IPS DF 6.9 (cell line): ENCODE data around the gene BDNF.

Source experiments
- DNase-seq: peaks from one replicate; pipeline ENCODE4 v3.0.0-alpha.2; 2013; ENCODE audit warnings: low read depth, low spot score
- H3K27ac ChIP-seq: one replicate; pipeline ENCODE4 v1.5.1; 2013; ENCODE audit warnings: low read length, control low read depth
- H3K27me3 ChIP-seq: 2 replicates; pipeline ENCODE4 v1.6.1; 2013; ENCODE audit warnings: mild to moderate bottlenecking, low read length; ENCODE audit not compliant: control insufficient read depth, insufficient read depth
- H3K36me3 ChIP-seq: 2 replicates; pipeline ENCODE4 v1.6.1; 2013; ENCODE audit warnings: low read length; ENCODE audit not compliant: control insufficient read depth, insufficient read depth
- H3K4me1 ChIP-seq: 2 replicates; pipeline ENCODE4 v1.6.1; 2013; ENCODE audit warnings: low read length; ENCODE audit not compliant: control insufficient read depth, insufficient read depth
- H3K4me3 ChIP-seq: 2 replicates; pipeline ENCODE4 v1.5.1; 2013; ENCODE audit warnings: mild to moderate bottlenecking, low read length
- H3K9me3 ChIP-seq: 2 replicates; pipeline ENCODE4 v1.6.1; 2013; ENCODE audit warnings: low read length, inconsistent platforms; ENCODE audit not compliant: control insufficient read depth, insufficient read depth
- WGBS: extraction: QIAGEN DNeasy Blood & Tissue Kit; methylation state at CpG from one replicate; pipeline ENCODE4 v1.1.7; 2013; ENCODE audit warnings: mixed read lengths, missing lambda C conversion rate; ENCODE audit not compliant: insufficient read length, insufficient coverage; 5-methylcytosine and 5-hydroxymethylcytosine counted together

The BDNF gene

DNA sequence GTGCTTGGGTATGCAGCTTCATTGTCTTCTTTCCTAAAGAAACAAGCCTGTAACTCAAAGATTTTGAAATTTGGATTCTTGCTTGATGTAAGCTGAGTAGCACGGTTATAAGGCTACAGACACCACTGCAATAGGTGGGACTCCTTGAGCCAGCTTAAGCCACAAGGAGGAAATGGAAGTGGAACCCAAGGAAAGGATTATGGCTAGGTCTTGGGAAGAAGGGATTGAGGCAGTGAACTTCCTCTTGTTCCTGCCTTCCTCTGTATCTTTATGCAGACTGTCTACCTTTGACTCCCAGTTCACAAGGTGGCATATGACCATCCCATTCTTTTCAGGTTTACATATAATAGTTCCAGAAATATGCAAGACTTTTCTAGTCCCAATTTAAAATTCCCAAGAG, 72.3 kb downstream of the BDNF start:
- no CpG with 5 or more reads among the region's 1 CpG for WGBS
- Histone ChIP-seq H3K4me3 (no peak overlapping the region), H3K9me3 (no peaks in the 10 kb centered on the region), H3K27me3 (no peaks in the 10 kb centered on the region), H3K36me3 (peaks cover 11% of the 10 kb centered on the region; the same call in 1 of the 2 replicates), H3K27ac (no peak overlapping the region), H3K4me1 (no peaks in the 10 kb centered on the region)
- no peak for DNase-seq

DNA sequence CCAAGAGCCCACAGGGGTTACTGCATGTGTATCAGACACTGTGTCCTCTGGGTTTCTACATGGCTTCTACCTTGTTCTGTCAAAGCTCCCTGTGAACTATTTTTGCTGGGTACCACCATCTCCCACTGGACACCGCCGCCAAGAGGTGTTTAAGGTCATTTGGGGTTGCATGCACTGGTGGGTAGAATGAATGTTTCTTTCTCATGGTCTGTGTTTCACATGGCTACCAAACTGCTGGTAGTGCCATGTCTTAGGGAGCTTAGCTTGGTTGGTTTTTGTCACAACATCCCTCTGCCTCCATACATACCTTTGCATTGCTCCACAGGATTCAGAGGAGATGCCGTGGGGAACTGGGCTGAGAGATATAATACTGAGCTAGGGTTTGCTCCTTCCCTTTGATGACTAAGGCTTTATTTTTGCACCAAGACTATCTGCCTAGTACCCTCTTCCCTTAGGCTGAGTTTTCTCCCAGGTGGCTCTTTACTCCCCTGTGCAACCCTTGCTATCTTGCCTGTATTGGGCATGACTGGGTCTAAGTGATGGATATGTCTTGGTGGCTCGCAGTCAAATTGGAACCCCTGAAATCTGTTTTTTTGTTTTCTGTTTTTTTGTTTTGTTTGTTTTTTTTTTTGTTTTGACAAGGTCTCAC, 73.2 kb downstream of the BDNF start:
- Histone ChIP-seq H3K4me3 (no peak overlapping the region), H3K36me3 (peaks cover 13% of the 10 kb centered on the region; the same call in 1 of the 2 replicates)
- DNase-seq: no peak

DNA sequence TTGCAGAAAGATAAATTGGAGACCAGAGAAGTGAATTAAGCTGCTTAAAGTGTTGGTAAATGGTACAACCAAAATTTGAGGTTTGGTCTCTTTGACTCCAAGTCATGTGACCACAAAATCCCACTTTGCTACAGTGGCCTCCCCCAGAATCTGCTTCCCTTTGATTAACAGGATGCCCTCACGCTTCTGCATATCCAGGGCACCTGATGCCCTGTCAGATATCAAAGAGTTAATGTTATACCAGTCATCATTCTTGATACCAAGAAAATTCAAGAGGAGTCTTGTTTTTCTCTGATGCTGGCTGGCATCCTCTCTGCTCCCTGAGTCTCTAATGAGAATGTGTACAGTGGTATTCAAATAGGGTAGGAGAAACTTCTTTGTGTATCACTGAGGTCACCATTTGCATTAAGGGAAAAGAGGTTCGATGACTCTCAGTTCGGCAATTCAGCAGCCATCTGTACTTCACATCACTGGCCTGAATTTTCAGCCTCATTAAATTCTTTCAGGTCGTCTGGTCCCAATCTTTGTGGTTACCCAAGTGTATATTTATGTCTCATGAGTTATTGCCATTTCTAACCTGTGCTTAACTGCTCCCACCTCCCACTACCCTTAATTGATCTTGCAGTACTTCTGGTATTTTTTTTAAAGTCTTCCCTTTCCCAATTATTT, 73.9 kb downstream of the BDNF start:
- no peaks in the 10 kb centered on the region for H3K4me1 ChIP-seq
- H3K27ac ChIP-seq: no peak overlapping the region
- no peak for DNase-seq
- H3K9me3 ChIP-seq: no peaks in the 10 kb centered on the region
- WGBS: no CpG with 5 or more reads among the region's 4 CpGs
- H3K36me3 ChIP-seq: peaks cover 15% of the 10 kb centered on the region; the same call in 1 of the 2 replicates
- no peaks in the 10 kb centered on the region for H3K27me3 ChIP-seq
- H3K4me3 ChIP-seq: no peak overlapping the region

More for the DNA sequence above, 73.2 kb downstream of the BDNF start:
- Histone ChIP-seq H3K27me3 (no peaks in the 10 kb centered on the region), H3K4me1 (no peaks in the 10 kb centered on the region), H3K9me3 (no peaks in the 10 kb centered on the region), H3K27ac (no peak overlapping the region)
- no CpG with 5 or more reads among the region's 4 CpGs for WGBS

DNA sequence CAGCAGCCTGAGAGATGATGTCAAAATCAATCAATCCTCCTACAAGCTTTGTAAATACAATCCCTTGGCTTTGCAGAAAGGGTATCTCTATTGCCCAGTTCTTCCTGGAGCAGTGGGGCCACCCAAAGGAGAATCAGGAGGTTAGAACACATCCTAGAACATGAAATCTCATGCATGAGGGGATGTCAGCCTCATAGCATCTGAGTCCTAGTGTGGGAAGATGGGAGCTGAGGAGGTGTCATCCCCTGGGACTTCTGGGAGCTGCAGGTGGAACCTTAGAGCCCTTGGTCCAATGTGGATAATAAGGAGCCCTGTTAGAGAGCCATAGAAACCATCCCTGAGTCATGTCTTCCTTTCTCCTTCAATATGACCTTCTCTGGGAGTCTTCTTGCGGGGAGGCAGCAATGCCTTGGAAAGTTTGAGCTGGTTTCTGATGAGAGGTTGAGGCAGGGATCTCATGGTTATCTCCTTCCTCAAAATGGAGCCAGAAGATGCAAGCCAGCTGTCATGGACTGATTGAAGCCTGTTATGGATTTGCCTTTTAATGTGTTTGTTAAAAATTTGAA, 74.8 kb downstream of the BDNF start:
- no peak for DNase-seq
- H3K9me3 ChIP-seq: no peaks in the 10 kb centered on the region
- H3K27me3 ChIP-seq: no peaks in the 10 kb centered on the region
- WGBS: no CpG with 5 or more reads among the region's 1 CpG
- no peak overlapping the region for H3K27ac ChIP-seq
- H3K4me1 ChIP-seq: no peaks in the 10 kb centered on the region
- H3K4me3 ChIP-seq: no peak overlapping the region
- H3K36me3 ChIP-seq: peaks cover 15% of the 10 kb centered on the region; the same call in 1 of the 2 replicates

DNA sequence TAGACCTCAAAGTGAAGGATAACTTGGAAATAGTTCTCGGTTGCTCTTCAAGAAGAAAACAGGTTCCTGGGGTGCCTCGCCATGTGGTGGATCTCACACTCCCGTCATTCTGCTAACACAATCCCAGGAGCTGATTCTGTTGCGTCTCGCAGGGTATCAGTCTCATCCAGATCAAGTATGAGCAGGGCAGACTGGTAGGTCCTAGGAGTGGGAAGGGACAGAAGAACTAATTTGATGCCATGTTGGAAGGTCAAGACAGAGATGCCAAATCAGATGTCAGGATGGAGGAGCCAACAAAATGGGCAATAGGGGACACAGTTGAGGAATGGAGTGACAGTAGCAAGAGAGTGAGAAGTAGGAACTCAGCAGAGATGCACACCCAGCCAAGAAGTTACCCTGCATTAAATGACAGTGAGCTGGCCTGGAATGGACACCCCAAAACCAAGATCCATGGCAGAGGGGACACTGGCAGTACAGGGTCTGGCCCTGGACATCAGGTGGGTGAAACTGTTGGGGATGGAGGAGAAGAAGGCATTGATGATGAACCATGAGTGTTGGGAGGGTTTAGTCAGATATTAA, 76.2 kb downstream of the BDNF start:
- no peak for DNase-seq
- no CpG with 5 or more reads among the region's 5 CpGs for WGBS
- H3K4me1 ChIP-seq: no peaks in the 10 kb centered on the region
- H3K36me3 ChIP-seq: peaks cover 20% of the 10 kb centered on the region; the same call in 1 of the 2 replicates
- no peak overlapping the region for H3K4me3 ChIP-seq
- H3K9me3 ChIP-seq: no peaks in the 10 kb centered on the region
- H3K27me3 ChIP-seq: no peaks in the 10 kb centered on the region
- no peak overlapping the region for H3K27ac ChIP-seq

DNA sequence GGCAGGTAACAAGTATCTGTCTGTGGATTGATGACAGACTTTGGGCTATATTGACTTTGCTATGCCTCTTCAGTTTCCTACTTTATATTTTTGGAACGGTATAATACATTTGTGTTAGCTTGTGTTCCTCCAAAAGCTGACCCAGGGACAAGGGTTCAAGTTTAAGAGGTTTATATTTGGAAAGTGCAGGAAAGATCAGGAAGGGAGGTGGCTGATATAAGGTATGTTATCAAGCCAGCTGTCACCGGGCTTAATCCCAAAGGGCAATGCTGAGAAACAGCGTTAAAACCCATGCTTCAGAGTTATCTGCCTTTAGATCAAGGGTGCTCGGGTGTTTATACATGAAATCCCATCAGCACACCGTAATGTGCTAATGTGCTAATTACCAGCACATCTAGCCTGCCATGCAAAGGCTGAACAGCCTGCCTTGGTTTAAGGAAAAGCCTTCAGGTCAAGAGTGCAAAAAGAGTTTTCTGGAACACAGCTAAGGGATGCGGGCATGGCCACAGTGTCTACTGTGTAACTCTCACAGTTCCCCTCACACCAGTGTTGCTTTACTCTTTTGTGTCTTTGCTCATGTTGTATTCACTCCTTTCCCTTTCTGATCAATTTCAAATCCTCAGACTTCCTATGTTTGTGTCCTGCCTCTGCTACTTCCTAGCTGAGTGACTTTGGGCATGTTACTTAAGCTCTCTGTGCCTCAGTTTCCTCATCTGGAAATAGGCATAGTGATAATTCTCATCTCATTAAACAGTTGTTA, 77.5 kb downstream of the BDNF start:
- H3K9me3 ChIP-seq: no peaks in the 10 kb centered on the region
- DNase-seq: no peak
- no peak overlapping the region for H3K27ac ChIP-seq
- H3K27me3 ChIP-seq: no peaks in the 10 kb centered on the region
- no peak overlapping the region for H3K4me3 ChIP-seq
- no peaks in the 10 kb centered on the region for H3K4me1 ChIP-seq
- H3K36me3 ChIP-seq: peaks cover 25% of the 10 kb centered on the region; the same call in 1 of the 2 replicates
- WGBS: no CpG with 5 or more reads among the region's 6 CpGs

DNA sequence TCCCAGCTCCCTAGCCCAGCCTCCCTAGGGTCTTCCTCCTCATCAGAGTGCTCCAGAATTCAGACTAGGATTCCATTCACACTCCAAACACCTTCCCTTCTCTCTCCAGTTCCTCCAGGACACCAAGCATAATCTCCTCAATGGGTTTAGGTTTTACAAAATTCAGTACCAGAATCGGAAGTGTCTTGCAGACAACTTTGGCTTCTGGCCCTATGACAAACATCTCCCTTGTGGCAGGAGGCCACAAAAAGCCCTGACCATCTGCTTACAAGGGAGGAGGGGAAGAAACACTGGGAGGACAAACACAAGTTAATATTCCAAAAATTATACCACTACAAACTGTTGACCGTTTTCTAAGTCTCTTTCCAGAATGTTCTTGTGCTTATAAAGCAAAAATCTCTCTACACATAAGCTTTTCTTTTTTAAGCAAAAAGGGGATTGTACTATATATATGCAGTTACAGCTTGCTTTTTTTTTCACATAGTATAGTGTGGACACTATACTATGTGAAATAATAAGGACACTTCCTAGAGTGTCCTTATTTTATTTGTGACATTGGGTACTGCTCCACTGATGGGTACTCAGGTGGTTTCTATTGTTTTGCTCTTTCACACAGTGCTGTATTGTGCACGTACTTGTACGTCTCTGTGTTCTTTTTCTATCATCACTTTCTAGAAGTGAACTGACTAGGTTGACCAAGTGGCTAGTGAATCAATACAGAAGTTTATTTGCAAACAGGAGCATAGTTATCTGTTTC, 78.7 kb downstream of the BDNF start:
- no peaks in the 10 kb centered on the region for H3K4me1 ChIP-seq
- no CpG with 5 or more reads among the region's 4 CpGs for WGBS
- no peak overlapping the region for H3K27ac ChIP-seq
- H3K36me3 ChIP-seq: peaks cover 33% of the 10 kb centered on the region; the same call in 1 of the 2 replicates
- no peak overlapping the region for H3K4me3 ChIP-seq
- H3K9me3 ChIP-seq: no peaks in the 10 kb centered on the region
- H3K27me3 ChIP-seq: no peaks in the 10 kb centered on the region
- no peak for DNase-seq

DNA sequence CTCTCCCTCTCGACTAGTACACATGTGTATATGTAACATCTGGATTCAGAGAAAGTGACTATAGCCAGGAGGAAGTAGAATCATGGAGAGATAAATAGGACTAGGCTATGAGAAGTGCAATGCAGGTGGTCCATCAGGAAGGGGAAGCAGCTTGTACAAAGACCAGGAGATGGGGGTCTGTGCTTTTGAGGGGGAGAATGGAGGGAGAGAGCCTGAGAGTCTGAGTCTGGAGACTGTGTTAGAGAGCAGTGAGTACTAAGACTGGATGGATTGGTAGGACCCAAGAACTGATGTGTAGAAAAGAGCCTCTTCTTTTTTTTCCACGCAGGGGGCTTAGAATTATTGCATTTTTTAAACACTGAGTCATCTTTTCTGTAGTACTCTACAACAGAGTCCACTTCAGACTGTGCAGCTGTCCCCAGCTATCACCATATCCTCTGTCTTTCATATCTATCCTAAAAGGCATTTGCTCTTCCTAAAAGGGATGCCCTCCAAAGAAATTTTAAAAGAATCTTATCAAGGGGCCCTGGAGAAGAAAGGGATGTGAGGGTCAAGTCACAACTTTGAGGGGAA, 80.4 kb downstream of the BDNF start:
- H3K27ac ChIP-seq: no peak overlapping the region
- H3K27me3 ChIP-seq: no peaks in the 10 kb centered on the region
- no peak overlapping the region for H3K4me3 ChIP-seq
- WGBS: no CpG with 5 or more reads among the region's 2 CpGs
- no peaks in the 10 kb centered on the region for H3K4me1 ChIP-seq
- peaks cover 35% of the 10 kb centered on the region; the same call in 1 of the 2 replicates for H3K36me3 ChIP-seq
- H3K9me3 ChIP-seq: no peaks in the 10 kb centered on the region
- DNase-seq: no peak

DNA sequence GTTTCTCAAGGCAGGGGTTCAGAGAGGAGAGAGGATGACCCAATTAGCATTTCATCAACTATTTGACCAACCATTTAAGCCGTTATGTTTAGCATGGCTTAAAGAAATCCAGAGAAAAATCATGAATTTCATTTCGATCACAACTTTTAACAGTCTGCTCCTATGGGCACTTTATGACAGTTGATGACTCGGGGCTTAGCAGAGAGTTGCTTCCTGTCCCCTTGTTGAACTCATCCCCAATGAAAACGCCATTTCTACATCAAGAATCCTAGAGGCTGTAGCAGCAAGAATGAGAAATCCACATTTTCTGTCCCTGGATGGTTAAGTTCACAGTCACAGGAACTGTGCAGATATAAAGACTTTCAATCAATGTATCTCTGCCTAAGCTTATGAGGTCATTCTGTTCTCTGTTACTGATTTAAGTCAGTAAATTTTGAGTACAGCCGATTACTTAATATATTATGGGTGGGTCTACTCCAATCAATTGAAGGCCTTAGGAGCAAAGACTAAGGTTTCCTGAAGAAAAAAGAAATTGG, 81.1 kb downstream of the BDNF start:
- Histone ChIP-seq H3K27me3 (no peaks in the 10 kb centered on the region), H3K27ac (no peak overlapping the region), H3K9me3 (no peaks in the 10 kb centered on the region), H3K4me1 (no peaks in the 10 kb centered on the region), H3K36me3 (peaks cover 32% of the 10 kb centered on the region; the same call in 1 of the 2 replicates), H3K4me3 (no peak overlapping the region)
- no peak for DNase-seq
- no CpG with 5 or more reads among the region's 5 CpGs for WGBS
